ENCODE data around the gene PEX7. TPM values are rescaled to one million over a fixed set of nuclear protein-coding genes. Genes with fewer than 3 reads are reported as not detected.
"Not testable (repeated sequence)": the region's sequence is repeated elsewhere in the genome, so short reads cannot be mapped to it uniquely, and the experiment has no call there.

Gene PEX7
- polyA plus RNA-seq, 4 donors = 12.3 to 17.0 (median 14.7) TPM

- DNase-seq (ENCODE audit: low read depth in 4 of 4, low spot score in 3 of 4) = no peak
Measured at GRCh38 chr6:136890986-136891385, 68.6 kb downstream of the PEX7 start.

GRCh38 chr6:136893187-136893586 is 70.8 kb downstream of the PEX7 start:
- no peak for DNase-seq (ENCODE audit: low read depth in 4 of 4, low spot score in 3 of 4)

- no peak for DNase-seq (ENCODE audit: low read depth in 4 of 4, low spot score in 3 of 4)
Measured at GRCh38 chr6:136895901-136896300, 73.5 kb downstream of the PEX7 start.

GRCh38 chr6:136897071-136897470 is 74.7 kb downstream of the PEX7 start:
- DNase-seq (ENCODE audit: low read depth in 4 of 4, low spot score in 3 of 4) = no peak

- DNase-seq (ENCODE audit: low read depth in 4 of 4, low spot score in 3 of 4) = no peak
Measured at GRCh38 chr6:136901212-136901784, 78.9 kb downstream of the PEX7 start.

GRCh38 chr6:136904477-136904876 is 82.1 kb downstream of the PEX7 start:
- DNase-seq (ENCODE audit: low read depth in 4 of 4, low spot score in 3 of 4) = not testable (repeated sequence)

GRCh38 chr6:136914947-136915346 is 92.6 kb downstream of the PEX7 start:
- DNase-seq (ENCODE audit: low read depth in 4 of 4, low spot score in 3 of 4) = no peak

GRCh38 chr6:136918706-136919105 is 96.3 kb downstream of the PEX7 start:
- no peak for DNase-seq (ENCODE audit: low read depth in 4 of 4, low spot score in 3 of 4)

GRCh38 chr6:136920216-136920615 is 97.8 kb downstream of the PEX7 start:
- DNase-seq (ENCODE audit: low read depth in 4 of 4, low spot score in 3 of 4) = no peak

GRCh38 chr6:136920671-136921380 is 98.4 kb downstream of the PEX7 start:
- no peak for DNase-seq (ENCODE audit: low read depth in 4 of 4, low spot score in 3 of 4)

- no peak for DNase-seq (ENCODE audit: low read depth in 4 of 4, low spot score in 3 of 4)
Measured at GRCh38 chr6:136921381-136921935, 99.1 kb downstream of the PEX7 start.

GRCh38 chr6:136921936-136922684 is 99.7 kb downstream of the PEX7 start, which contains the start of gene SLC35D3:
Gene SLC35D3, plus strand, starts transcription at chr6:136922301. Its CDS starts 128 bp downstream, at chr6:136922429.
- no peak for DNase-seq (ENCODE audit: low read depth in 4 of 4, low spot score in 3 of 4)

- no peak for DNase-seq (ENCODE audit: low read depth in 4 of 4, low spot score in 3 of 4)
Measured at GRCh38 chr6:136922685-136923006, 100.3 kb downstream of the PEX7 start.

- DNase-seq (ENCODE audit: low read depth in 4 of 4, low spot score in 3 of 4) = no peak
Measured at GRCh38 chr6:136923116-136923953, 100.9 kb downstream of the PEX7 start.

- no peak for DNase-seq (ENCODE audit: low read depth in 4 of 4, low spot score in 3 of 4)
Measured at GRCh38 chr6:136923954-136924673, 101.7 kb downstream of the PEX7 start.

- DNase-seq (ENCODE audit: low read depth in 4 of 4, low spot score in 3 of 4) = no peak
Measured at GRCh38 chr6:136926383-136926782, 104.0 kb downstream of the PEX7 start.

- no peak for DNase-seq (ENCODE audit: low read depth in 4 of 4, low spot score in 3 of 4)
Measured at GRCh38 chr6:136927292-136927691, 104.9 kb downstream of the PEX7 start.

GRCh38 chr6:136930528-136930927 is 108.1 kb downstream of the PEX7 start:
- no peak for DNase-seq (ENCODE audit: low read depth in 4 of 4, low spot score in 3 of 4)

- DNase-seq (ENCODE audit: low read depth in 4 of 4, low spot score in 3 of 4) = no peak
Measured at GRCh38 chr6:136932599-136932998, 110.2 kb downstream of the PEX7 start.

- no peak for DNase-seq (ENCODE audit: low read depth in 4 of 4, low spot score in 3 of 4)
Measured at GRCh38 chr6:136945072-136945471, 122.7 kb downstream of the PEX7 start.

Data from right renal pelvis (tissue), 4 donors.